Measurements from ENCODE around the gene UNC79. TPM values are rescaled to one million over a fixed set of nuclear protein-coding genes. Genes with fewer than 3 reads are reported as not detected.

The UNC79 gene
- total RNA-seq, 4 donors from 2014 or later: 0.30 TPM; not detected in 3

DNA sequence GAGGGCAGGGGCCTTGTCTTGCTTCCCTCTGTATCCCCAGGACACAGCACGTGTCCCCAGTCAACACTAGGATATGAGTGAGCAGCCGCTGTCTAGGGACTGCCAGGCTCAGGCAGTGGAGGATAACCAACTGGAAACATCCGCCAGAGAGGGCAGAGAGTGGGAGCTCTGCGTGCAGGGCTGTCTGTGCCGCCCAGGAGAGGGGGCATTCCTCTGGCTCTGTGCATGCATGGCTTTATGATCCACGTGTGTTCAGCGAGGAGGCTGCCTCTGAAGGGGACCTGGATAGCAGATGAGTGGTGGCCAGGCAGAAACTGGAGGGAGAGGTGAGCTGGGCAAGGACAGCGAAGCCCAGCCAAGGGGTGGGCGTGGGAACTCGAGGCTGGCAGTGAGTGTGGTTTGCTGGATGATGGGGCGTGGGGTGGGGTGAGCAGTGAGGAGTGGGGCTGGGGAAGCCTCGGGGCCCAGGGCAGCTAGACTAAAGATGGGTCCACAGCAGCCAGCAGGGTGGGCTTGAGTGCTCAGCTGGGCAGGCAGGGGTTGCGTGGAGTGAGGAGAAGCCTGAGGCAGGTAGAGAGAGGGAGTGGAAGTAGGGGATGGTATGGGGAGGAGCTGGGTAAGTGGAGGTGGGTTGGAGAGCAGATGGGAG is 284.7 kb downstream of the UNC79 start:
- Histone ChIP-seq H3K9me3 (no peaks in the 10 kb centered on the region), H3K4me3 (no peak overlapping the region), H3K27ac (no peak overlapping the region), H3K36me3 (no peaks in the 10 kb centered on the region), H3K4me1 (no peaks in the 10 kb centered on the region), H3K27me3 (peaks cover 16% of the 10 kb centered on the region)
- no peak for DNase-seq (ENCODE audit: low spot score in 2 of 2)
- whole genome bisulfite sequencing: 67% methylated on average over 13 of the region's 13 CpGs
- TF ChIP-seq, protein P1, sequence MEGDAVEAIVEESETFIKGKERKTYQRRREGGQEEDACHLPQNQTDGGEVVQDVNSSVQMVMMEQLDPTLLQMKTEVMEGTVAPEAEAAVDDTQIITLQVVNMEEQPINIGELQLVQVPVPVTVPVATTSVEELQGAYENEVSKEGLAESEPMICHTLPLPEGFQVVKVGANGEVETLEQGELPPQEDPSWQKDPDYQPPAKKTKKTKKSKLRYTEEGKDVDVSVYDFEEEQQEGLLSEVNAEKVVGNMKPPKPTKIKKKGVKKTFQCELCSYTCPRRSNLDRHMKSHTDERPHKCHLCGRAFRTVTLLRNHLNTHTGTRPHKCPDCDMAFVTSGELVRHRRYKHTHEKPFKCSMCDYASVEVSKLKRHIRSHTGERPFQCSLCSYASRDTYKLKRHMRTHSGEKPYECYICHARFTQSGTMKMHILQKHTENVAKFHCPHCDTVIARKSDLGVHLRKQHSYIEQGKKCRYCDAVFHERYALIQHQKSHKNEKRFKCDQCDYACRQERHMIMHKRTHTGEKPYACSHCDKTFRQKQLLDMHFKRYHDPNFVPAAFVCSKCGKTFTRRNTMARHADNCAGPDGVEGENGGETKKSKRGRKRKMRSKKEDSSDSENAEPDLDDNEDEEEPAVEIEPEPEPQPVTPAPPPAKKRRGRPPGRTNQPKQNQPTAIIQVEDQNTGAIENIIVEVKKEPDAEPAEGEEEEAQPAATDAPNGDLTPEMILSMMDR (IDR thresholded peaks at IDR 0.05): no peak
- no peak for TF ChIP-seq POLR2A (IDR thresholded peaks at IDR 0.05)
- no peak for TF ChIP-seq POLR2AphosphoS5 (IDR thresholded peaks at IDR 0.05)
- TF ChIP-seq EP300 (IDR thresholded peaks at IDR 0.05): no peak

DNA sequence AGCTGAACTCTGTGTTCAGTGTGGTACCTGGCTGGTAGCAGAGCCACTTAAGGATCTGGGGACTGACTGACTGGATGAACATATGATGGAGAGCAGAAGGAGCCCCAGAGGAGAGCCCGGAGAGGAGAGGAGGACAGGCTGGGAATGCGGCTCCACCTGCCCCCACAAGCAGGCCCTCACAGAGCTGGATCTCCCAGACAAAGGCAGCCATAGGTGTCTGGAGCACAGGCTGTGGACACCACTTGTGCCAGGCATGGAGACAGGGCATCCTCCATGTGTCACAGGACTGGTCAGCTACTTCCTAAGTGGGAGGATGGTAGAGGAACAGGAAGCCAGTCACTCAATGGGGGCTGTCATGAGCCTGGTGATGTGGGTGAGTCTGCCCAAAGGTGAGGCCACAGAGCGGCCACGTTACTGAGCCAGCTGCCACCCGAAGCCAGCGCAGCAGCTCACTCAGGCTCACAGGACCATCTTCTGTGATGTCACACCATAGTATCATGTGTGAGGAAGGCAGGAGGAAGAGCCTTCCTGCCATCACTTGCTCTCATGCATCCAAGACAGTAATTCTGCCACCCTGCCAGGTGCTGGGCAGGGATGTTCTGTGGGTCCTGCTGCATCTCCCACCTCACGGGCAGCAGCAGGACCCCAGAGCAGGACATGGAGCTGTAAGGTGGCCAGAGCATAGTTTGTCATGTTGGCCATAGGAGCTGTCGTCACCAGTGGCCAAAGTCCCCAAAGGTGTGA is 285.4 kb downstream of the UNC79 start:
- Histone ChIP-seq H3K4me3 (no peak overlapping the region), H3K9me3 (no peaks in the 10 kb centered on the region), H3K36me3 (no peaks in the 10 kb centered on the region), H3K4me1 (no peaks in the 10 kb centered on the region), H3K27me3 (peaks cover 16% of the 10 kb centered on the region), H3K27ac (no peak overlapping the region)
- 93% methylated on average over 2 of the region's 8 CpGs for WGBS
- DNase-seq (ENCODE audit: low spot score in 2 of 2): no peak
- TF ChIP-seq, protein P1 (IDR thresholded peaks at IDR 0.05): no peak
- TF ChIP-seq POLR2A (IDR thresholded peaks at IDR 0.05) (no peak), POLR2AphosphoS5 (IDR thresholded peaks at IDR 0.05) (no peak), EP300 (IDR thresholded peaks at IDR 0.05) (no peak)

DNA sequence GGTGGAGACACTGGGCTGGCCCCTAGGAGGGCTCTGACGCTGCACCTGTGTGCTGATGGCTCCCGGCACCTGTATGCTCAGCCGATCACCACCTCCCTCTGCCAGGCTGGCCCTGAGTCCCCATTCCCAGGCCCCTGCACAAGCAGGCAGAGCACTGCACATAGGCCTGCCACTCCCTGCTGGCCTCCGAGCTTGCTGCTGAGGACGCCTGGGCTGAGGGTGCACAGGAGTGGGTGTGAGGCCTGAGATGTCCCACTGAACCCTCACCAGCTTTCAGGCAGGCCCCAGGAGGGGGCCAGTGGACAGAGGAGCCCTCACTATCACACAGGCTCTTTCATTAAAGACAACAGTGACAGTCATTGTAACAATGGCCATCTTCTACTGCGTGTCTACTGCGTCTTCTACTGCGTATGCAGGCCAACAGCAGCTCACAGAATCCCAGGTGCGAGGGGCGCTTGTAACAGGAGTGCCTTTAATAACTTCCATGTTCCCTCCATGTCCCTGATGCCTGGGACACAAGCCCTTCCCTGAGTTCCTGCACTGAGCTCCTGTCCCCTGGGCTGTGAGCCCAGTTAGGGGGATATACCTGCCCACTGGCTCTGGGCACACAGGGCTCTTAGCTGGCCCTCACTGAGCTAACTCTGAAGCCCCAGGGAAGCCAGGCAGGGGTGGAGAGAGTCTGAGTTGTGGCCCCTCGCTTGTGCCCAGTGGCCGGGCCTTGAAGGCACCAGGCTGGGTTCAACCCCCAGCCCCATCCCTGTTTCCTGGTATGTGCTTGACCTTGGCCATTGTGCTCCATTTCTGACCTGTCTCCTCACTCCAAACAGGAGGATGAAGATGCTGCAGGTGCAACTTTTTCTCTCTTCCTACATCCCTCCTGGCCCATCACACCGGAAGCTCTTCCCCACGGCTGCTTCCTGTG is 286.3 kb downstream of the UNC79 start:
- Histone ChIP-seq H3K27ac (no peak overlapping the region), H3K9me3 (no peaks in the 10 kb centered on the region), H3K4me1 (no peaks in the 10 kb centered on the region), H3K4me3 (no peak overlapping the region), H3K36me3 (no peaks in the 10 kb centered on the region), H3K27me3 (peaks cover 16% of the 10 kb centered on the region)
- WGBS: 85% methylated on average over 11 of the region's 14 CpGs
- DNase-seq (ENCODE audit: low spot score in 2 of 2): peak in 1 of 2 donors; percentile 71
- TF ChIP-seq, protein P1 (IDR thresholded peaks at IDR 0.05): no peak
- TF ChIP-seq EP300 (IDR thresholded peaks at IDR 0.05) (no peak), POLR2AphosphoS5 (IDR thresholded peaks at IDR 0.05) (no peak), POLR2A (IDR thresholded peaks at IDR 0.05) (no peak)

DNA sequence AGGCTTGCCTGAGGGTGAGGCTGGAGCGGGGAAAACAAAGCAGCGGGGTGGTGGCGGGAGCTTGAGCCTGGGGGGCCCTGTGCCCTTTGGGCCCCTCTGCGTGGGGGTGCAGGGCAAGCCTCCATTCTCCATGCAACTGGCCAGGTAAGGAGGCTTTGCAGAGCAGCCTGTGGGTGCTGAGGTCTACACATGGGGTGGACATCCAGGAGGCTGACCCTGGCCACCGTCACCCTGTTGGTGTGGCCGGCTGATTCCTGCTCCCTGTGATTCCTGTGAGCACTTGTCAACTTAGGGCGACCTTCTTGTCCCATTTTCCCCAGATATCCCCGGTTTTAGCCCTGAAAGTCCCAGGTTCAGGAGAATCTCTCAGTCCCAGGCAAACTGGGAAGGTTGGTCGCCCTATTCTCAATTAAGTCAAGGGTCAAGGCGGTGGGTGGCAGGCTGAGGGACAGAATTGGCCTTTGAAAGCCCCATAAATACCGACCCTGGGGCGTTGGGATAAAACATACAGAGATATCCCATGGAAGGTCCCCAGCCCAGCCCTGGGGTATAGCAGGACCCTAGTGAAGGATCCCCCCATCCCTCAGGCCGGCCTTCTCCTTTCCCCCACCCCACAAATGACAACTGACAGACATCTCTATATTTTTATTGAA is 287.1 kb downstream of the UNC79 start:
- Histone ChIP-seq H3K4me1 (no peaks in the 10 kb centered on the region), H3K36me3 (no peaks in the 10 kb centered on the region), H3K9me3 (no peaks in the 10 kb centered on the region), H3K27me3 (peaks cover 14% of the 10 kb centered on the region), H3K4me3 (no peak overlapping the region), H3K27ac (no peak overlapping the region)
- TF ChIP-seq POLR2AphosphoS5 (IDR thresholded peaks at IDR 0.05) (no peak), POLR2A (IDR thresholded peaks at IDR 0.05) (no peak), EP300 (IDR thresholded peaks at IDR 0.05) (no peak)
- TF ChIP-seq, protein P1 (IDR thresholded peaks at IDR 0.05): no peak
- WGBS: 83% methylated on average over 12 of the region's 13 CpGs
- peak in 1 of 2 donors; percentile 72 for DNase-seq (ENCODE audit: low spot score in 2 of 2)
